Right lobe of liver (tissue), 6 donors: ENCODE data around the gene ADGRV1. TPM values are rescaled to one million over a fixed set of nuclear protein-coding genes. Genes with fewer than 3 reads are reported as not detected.
"Not testable (repeated sequence)": the region's sequence is repeated elsewhere in the genome, so short reads cannot be mapped to it uniquely, and the experiment has no call there.

ENCODE experiments used
- ATAC-seq, 4 donors: fragments of 200-7000 bp; cut with Tn5 transposase; one replicate each; pipeline ENCODE4 v1.9.1; 2020; ENCODE audit warnings: mild to moderate bottlenecking in 4 of 4, moderate library complexity in 4 of 4
- DNase-seq, 3 donors: peaks; one replicate each; pipeline ENCODE4 v3.0.0-alpha.2; 2020
- H3K27ac ChIP-seq, 3 donors: fragments of 200-600 bp; one replicate each; pipeline ENCODE4 v1.8.0; 2022
- H3K27me3 ChIP-seq, 2 donors: fragments of 200-600 bp; one replicate each; pipeline ENCODE4 v1.8.0; 2022
- H3K36me3 ChIP-seq, 4 donors: fragments of 200-600 bp; sonication (generic) in 1 of 4; one replicate each; pipeline versions ENCODE4 v1.5.1 to v1.8.0; 2017 to 2022; ENCODE audit warnings: control low read depth in 1 of 4
- H3K4me1 ChIP-seq, 4 donors: fragments of 200-600 bp; sonication (generic) in 1 of 4; one replicate each; pipeline versions ENCODE4 v1.5.1 to v1.8.0; 2017 to 2022; ENCODE audit warnings: control low read depth in 1 of 4
- H3K4me3 ChIP-seq, 3 donors: fragments of 200-600 bp; one replicate each; pipeline ENCODE4 v1.8.0; 2022
- H3K9me3 ChIP-seq, 4 donors: fragments of 200-600 bp; sonication (generic) in 1 of 4; one replicate each; pipeline versions ENCODE4 v1.5.1 to v1.8.0; 2017 to 2022; ENCODE audit warnings: control low read depth in 1 of 4
- POLR2A ChIP-seq: fragments of 450-650 bp; IDR thresholded peaks from one replicate; pipeline ENCODE4 v1.6.1; 2017; ENCODE audit warnings: antibody characterized with exemption, mild to moderate bottlenecking
- WGBS: methylation state at CpG from one replicate; pipeline ENCODE4 v1.1.6; 2018; ENCODE audit warnings: low coverage, low lambda C conversion rate; ENCODE audit not compliant: insufficient coverage; ENCODE audit errors: missing lambda C conversion rate; 5-methylcytosine and 5-hydroxymethylcytosine counted together
- intact Hi-C, 2 donors: fragments of 100-400 bp; cut with DNase I; formaldehyde crosslinking; loops; one replicate each; pipeline versions ENCODE4 v1.11.2 to v1.14.1; 2022
- total RNA-seq, 6 experiments: library from RNA; depleted of rRNA in 2 of 6; stranded (reverse); fragments of >200 nt in 2 of 6; fragmentation: NEBNext Ultra II Directional in 3 of 6; extraction: Animal tissue kit (Norgen Biotek cat#: 25700) in 3 of 6; gene quantifications; one replicate each; pipeline versions ENCODE4 v1.1.0 to v1.2.4, GENCODE V29; 2016 to 2023
- TF ChIP-seq, protein P1 (sequence below), 4 donors: fragments of 200-600 bp in 3 of 4; fragments of 450-650 bp in 1 of 4; IDR thresholded peaks; one replicate each; pipeline versions ENCODE4 v1.5.1 to v1.8.0; 2016 to 2022; ENCODE audit warnings: antibody characterized with exemption in 4 of 4, mild to moderate bottlenecking in 2 of 4
- donor health status: DM: no; HTN: yes; CAD: no.
- donor health status: DM: no; HTN: no; CAD: no.
- donor health status: DM: no; HTN: no; CAD: no.
- donor health status: DM: no; HTN: yes; CAD: no.
- donor health status: DM: no; HTN: yes; CAD: no.

Gene ADGRV1
- total RNA-seq, 6 experiments from 2014 or later, result 4.5 to 15.9 (median 7.4) TPM

DNA sequence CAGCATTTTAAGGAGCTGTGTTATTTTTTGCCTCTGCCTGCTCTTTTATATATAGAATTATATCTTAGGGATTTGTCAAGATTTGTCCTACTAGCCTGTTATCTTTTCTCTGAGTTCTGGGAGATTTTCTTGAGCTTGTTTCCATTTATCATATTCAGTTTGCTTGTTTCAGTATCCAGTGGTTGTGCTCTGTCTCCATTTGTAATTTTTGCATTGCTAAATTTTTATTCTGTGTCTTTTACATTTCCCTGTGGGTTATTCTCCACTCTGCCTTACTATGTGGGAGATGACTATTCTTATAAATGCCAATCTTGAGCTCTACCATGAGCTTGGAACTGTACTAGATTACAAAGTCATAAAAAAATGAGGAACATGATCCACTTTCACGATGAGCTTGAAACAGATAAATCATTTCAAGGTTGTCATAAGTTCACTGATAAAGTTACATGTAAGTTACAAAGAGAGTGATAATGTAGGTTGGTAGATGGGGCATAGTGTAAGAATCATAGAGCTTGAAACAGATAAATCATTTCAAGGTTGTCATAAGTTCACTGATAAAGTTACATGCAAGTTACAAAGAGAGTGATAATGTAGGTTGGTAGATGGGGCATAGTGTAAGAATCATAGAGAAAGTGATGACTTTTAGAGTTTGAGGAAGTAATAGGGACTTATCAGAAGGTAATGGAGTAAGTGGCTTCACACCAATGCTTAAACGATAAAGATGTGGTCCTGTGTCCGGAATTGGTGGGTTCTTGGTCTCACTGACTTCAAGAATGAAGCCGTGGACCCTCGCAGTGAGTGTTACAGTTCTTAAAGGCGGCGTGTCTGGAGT lies 287.3 kb downstream of the ADGRV1 start:
- no peaks in the 10 kb centered on the region for H3K9me3 ChIP-seq
- ATAC-seq, result no peak
- intact Hi-C loops, result no loop called here
- H3K27me3 ChIP-seq, result no peaks in the 10 kb centered on the region
- no peak overlapping the region for H3K4me3 ChIP-seq
- H3K36me3 ChIP-seq, result no peaks in the 10 kb centered on the region
- H3K27ac ChIP-seq, result no peak overlapping the region
- H3K4me1 ChIP-seq, result no peaks in the 10 kb centered on the region
- TF ChIP-seq, protein P1, sequence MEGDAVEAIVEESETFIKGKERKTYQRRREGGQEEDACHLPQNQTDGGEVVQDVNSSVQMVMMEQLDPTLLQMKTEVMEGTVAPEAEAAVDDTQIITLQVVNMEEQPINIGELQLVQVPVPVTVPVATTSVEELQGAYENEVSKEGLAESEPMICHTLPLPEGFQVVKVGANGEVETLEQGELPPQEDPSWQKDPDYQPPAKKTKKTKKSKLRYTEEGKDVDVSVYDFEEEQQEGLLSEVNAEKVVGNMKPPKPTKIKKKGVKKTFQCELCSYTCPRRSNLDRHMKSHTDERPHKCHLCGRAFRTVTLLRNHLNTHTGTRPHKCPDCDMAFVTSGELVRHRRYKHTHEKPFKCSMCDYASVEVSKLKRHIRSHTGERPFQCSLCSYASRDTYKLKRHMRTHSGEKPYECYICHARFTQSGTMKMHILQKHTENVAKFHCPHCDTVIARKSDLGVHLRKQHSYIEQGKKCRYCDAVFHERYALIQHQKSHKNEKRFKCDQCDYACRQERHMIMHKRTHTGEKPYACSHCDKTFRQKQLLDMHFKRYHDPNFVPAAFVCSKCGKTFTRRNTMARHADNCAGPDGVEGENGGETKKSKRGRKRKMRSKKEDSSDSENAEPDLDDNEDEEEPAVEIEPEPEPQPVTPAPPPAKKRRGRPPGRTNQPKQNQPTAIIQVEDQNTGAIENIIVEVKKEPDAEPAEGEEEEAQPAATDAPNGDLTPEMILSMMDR (IDR thresholded peaks at IDR 0.05), result no peak
- TF ChIP-seq POLR2A, result no peak
- no peak for DNase-seq
- 67% methylated on average over 3 of the region's 7 CpGs for WGBS

DNA sequence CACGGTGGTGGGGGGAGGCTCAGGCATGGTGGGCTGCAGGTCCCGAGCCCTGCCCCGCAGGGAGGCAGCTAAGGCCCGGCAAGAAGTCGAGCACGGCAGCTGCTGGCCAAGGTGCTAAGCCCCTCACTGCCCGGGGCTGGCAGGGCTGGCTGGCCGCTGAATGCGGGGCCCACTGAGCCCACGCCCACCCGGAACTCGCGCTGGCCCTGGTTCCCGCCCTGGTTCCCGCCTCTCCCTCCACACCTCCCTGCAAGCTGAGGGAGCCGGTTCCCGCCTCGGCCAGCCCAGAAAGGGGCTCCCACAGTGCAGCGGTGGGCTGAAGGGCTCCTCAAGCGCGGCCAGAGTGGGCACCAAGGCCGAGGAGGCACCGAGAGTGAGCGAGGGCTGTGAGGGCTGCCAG lies 289.0 kb downstream of the ADGRV1 start:
- H3K9me3 ChIP-seq, intact Hi-C loops, ATAC-seq, H3K4me1 ChIP-seq, H3K27ac ChIP-seq, H3K27me3 ChIP-seq, H3K4me3 ChIP-seq, H3K36me3 ChIP-seq: not testable (repeated sequence)
- WGBS, result 95% methylated on average over 3 of the region's 24 CpGs
- DNase-seq, result peak in 1 of 3 donors; percentile 13

DNA sequence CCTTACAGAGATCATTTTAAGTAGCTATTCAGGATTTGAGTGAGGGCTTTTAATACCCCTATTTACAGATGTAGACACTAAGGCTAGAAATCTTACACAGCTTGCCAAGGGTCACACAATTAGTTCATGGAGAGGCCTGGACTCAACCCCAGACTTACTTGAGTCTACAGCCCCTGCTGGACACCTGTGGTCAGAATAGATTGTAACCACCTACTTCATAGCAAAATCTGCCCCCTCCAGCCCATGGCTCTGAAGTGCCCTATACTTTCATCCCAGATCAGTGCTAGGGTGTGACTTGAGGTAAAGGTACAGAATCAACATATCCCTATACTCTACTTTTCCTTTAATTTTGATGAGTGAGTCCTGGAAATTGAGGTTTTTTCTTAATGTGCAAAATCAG lies 291.3 kb downstream of the ADGRV1 start:
- TF ChIP-seq POLR2A, result no peak
- TF ChIP-seq, protein P1 (IDR thresholded peaks at IDR 0.05), result no peak
- intact Hi-C loops, result loop anchor here in 1 of 2 donors (10.0 kb wide), 2 partner anchors 375 to 545 kb away; no protein-coding TSS in a partner anchor
- no peak overlapping the region for H3K4me3 ChIP-seq
- H3K27ac ChIP-seq, result no peak overlapping the region
- ATAC-seq, result no peak
- H3K36me3 ChIP-seq, result no peaks in the 10 kb centered on the region
- no peak for DNase-seq
- H3K27me3 ChIP-seq, result no peaks in the 10 kb centered on the region
- no peaks in the 10 kb centered on the region for H3K9me3 ChIP-seq
- H3K4me1 ChIP-seq, result no peaks in the 10 kb centered on the region

DNA sequence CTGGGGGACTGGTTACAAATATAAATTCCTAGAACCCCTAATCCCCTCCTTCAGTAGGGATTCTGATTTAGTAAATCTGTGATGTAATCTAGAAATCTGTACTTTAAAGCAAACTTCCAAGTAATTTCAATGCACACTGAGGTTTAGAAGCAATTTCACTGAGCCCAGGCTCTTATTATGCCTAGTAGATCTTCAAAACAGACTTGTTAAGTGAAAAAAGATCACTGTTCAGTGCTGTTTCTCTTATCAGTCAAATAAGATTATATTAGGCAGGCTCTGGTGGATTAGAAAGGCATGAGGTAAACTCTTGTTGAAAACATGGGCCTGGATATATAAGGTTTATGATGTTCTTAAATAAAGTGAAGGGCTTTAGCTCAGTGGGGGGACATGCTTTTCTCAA lies 293.9 kb downstream of the ADGRV1 start:
- H3K27me3 ChIP-seq, result no peaks in the 10 kb centered on the region
- no peak overlapping the region for H3K4me3 ChIP-seq
- H3K27ac ChIP-seq, result no peak overlapping the region
- no peak for TF ChIP-seq POLR2A
- TF ChIP-seq, protein P1 (IDR thresholded peaks at IDR 0.05), result no peak
- no peak for ATAC-seq
- no peak for DNase-seq
- no peaks in the 10 kb centered on the region for H3K9me3 ChIP-seq
- no peaks in the 10 kb centered on the region for H3K4me1 ChIP-seq
- no peaks in the 10 kb centered on the region for H3K36me3 ChIP-seq
- intact Hi-C loops, result loop anchor here in 1 of 2 donors (10.0 kb wide), 2 partner anchors 372 to 542 kb away; no protein-coding TSS in a partner anchor

DNA sequence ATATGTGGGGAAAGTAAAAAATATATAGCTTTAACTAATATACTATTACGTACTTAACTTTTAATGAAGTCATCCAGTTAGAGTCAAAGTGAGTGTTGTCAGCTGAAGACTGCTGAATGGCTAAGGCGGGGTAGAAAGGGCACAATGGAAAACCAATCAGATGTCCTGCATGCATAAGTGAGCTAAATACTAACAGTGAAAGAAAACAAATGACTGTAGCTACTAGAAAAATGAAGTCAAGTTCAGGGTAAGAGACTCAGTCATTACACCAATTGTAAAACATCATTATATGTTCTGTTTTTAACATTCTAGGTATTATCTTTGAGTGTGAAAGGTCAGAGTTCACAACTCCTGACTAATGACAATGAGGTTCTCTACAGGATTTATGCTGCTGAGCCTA lies 295.2 kb downstream of the ADGRV1 start:
- TF ChIP-seq, protein P1 (IDR thresholded peaks at IDR 0.05), result no peak
- TF ChIP-seq POLR2A, result no peak
- no peaks in the 10 kb centered on the region for H3K27me3 ChIP-seq
- no peaks in the 10 kb centered on the region for H3K4me1 ChIP-seq
- H3K9me3 ChIP-seq, result no peaks in the 10 kb centered on the region
- no peak overlapping the region for H3K4me3 ChIP-seq
- intact Hi-C loops, result loop anchor here in 1 of 2 donors (10.0 kb wide), 2 partner anchors 371 to 541 kb away; no protein-coding TSS in a partner anchor
- ATAC-seq, result no peak
- no peaks in the 10 kb centered on the region for H3K36me3 ChIP-seq
- WGBS, result 81% methylated on average over 2 of the region's 2 CpGs
- no peak overlapping the region for H3K27ac ChIP-seq
- no peak for DNase-seq
